K562 (cell line): Measurements from ENCODE around the gene TAL1. TPM values are rescaled to one million over a fixed set of nuclear protein-coding genes. Genes with fewer than 3 reads are reported as not detected.

Experiments used
- BACH1 ChIP-seq: fragments of 200-800 bp; sonication (Bioruptor generic); IDR thresholded peaks from 2 replicates; pipeline ENCODE4 v1.6.1; 2016; ENCODE audit warnings: missing genetic modification characterization, missing compliant biosample characterization
- BHLHE40 ChIP-seq: IDR thresholded peaks from 2 replicates; pipeline ENCODE4 v1.6.1; 2011; ENCODE audit warnings: low read length, improper control_type of control experiment
- CBFA2T2 ChIP-seq: fragments of 450-650 bp; conservative IDR thresholded peaks from 2 replicates; pipeline ENCODE4 v1.6.1; 2017; ENCODE audit warnings: mild to moderate bottlenecking
- CBX3 ChIP-seq, 2 experiments: IDR thresholded peaks; 1 replicate in 1 of 2; 2 replicates in 1 of 2; pipeline ENCODE4 v1.6.1; 2012; ENCODE audit warnings: inconsistent platforms in 2 of 2, low read length in 2 of 2, borderline replicate concordance in 1 of 2, control low read depth in 1 of 2
- COPS2 ChIP-seq: fragments of 450-650 bp; conservative IDR thresholded peaks from 2 replicates; pipeline ENCODE4 v1.6.1; 2016; ENCODE audit warnings: mild to moderate bottlenecking, moderate library complexity
- CTBP1 ChIP-seq: fragments of 450-650 bp; IDR thresholded peaks from 2 replicates; pipeline ENCODE4 v1.6.1; 2016; ENCODE audit warnings: borderline replicate concordance
- DACH1 ChIP-seq: fragments of 450-650 bp; IDR thresholded peaks from 2 replicates; pipeline ENCODE4 v1.6.1; 2018; ENCODE audit not compliant: partially characterized antibody
- EZH2 ChIP-seq: IDR thresholded peaks from 2 replicates; pipeline ENCODE4 v1.6.1; 2012; ENCODE audit warnings: low read depth, mild to moderate bottlenecking, inconsistent platforms, low read length, borderline replicate concordance
- GABPB2 ChIP-seq: fragments of 250-450 bp; sonication (Bioruptor Pico); conservative IDR thresholded peaks from 2 replicates; pipeline ENCODE4 v1.5.1; 2021; ENCODE audit warnings: mild to moderate bottlenecking
- HMGN3 ChIP-seq: IDR thresholded peaks from 2 replicates; pipeline ENCODE4 v1.6.1; 2011; ENCODE audit warnings: borderline replicate concordance, low read depth, mild to moderate bottlenecking, mixed read lengths, low read length; ENCODE audit not compliant: insufficient read length; ENCODE audit errors: extremely low read depth
- KAT2B ChIP-seq: IDR thresholded peaks from one replicate; pipeline ENCODE4 v1.6.1; 2012; ENCODE audit warnings: low read depth, mild to moderate bottlenecking, control low read depth, inconsistent platforms, low read length, moderate library complexity
- MLX ChIP-seq, 2 experiments: fragments of 450-650 bp in 1 of 2; sonication (generic) in 1 of 2; formaldehyde crosslinking; conservative IDR thresholded peaks; 2 replicates each; pipeline versions ENCODE4 v1.4.0 to v1.8.1; 2020 to 2022; ENCODE audit warnings: mild to moderate bottlenecking in 1 of 2, missing genetic modification reagents in 1 of 2
- MYBL2 ChIP-seq, 2 experiments: fragments of 450-650 bp in 1 of 2; sonication (generic) in 1 of 2; formaldehyde crosslinking in 1 of 2; IDR thresholded peaks; 2 replicates each; pipeline versions ENCODE4 v1.6.1 to v1.8.1; 2017 to 2022; ENCODE audit warnings: borderline replicate concordance in 1 of 2, inconsistent platforms in 1 of 2, low read depth in 1 of 2, mild to moderate bottlenecking in 1 of 2, missing genetic modification reagents in 1 of 2, moderate library complexity in 1 of 2
- RFX5 ChIP-seq: IDR thresholded peaks from 2 replicates; pipeline ENCODE4 v1.6.1; 2011; ENCODE audit warnings: low read depth, mild to moderate bottlenecking, improper control_type of control experiment, low read length
- SMAD3 ChIP-seq: fragments of 450-650 bp; formaldehyde crosslinking; conservative IDR thresholded peaks from 2 replicates; pipeline ENCODE4 v1.4.0; 2020; ENCODE audit warnings: mild to moderate bottlenecking
- SP1 ChIP-seq: sonication (generic); formaldehyde crosslinking; IDR thresholded peaks from 2 replicates; pipeline ENCODE4 v1.8.1; 2022; ENCODE audit warnings: mild to moderate bottlenecking, missing genetic modification reagents
- STAT5A ChIP-seq: IDR thresholded peaks from 2 replicates; pipeline ENCODE4 v1.6.1; 2012; ENCODE audit warnings: low read length, inconsistent platforms, borderline replicate concordance
- UBTF ChIP-seq, 2 experiments: IDR thresholded peaks; 2 replicates each; pipeline ENCODE4 v1.6.1; 2012; ENCODE audit warnings: improper control_type of control experiment in 2 of 2, low read depth in 2 of 2, low read length in 2 of 2, borderline replicate concordance in 1 of 2
- XRCC5 ChIP-seq: fragments of 200-400 bp; formaldehyde crosslinking; IDR thresholded peaks from 2 replicates; pipeline ENCODE4 v1.6.1; 2017; ENCODE audit warnings: low read depth, mild to moderate bottlenecking, low read length
- YY1 ChIP-seq, 3 experiments: IDR thresholded peaks; 2 replicates each; pipeline ENCODE4 v1.6.1; 2011; ENCODE audit warnings: low read length in 2 of 3, mild to moderate bottlenecking in 2 of 3, moderate library complexity in 2 of 3, borderline replicate concordance in 1 of 3, control low read depth in 1 of 3, low read depth in 1 of 3; ENCODE audit not compliant: insufficient read depth in 3 of 3, insufficient replicate concordance in 2 of 3, control insufficient read depth in 1 of 3, insufficient read length in 1 of 3; ENCODE audit errors: extremely low read depth in 1 of 3
- ZBTB8A ChIP-seq: fragments of 450-650 bp; IDR thresholded peaks from 2 replicates; pipeline ENCODE4 v1.6.1; 2018; ENCODE audit warnings: mild to moderate bottlenecking, moderate library complexity; ENCODE audit not compliant: partially characterized antibody
- ZKSCAN8 ChIP-seq: fragments of 200-800 bp; sonication (Bioruptor generic); IDR thresholded peaks from 2 replicates; pipeline ENCODE4 v1.6.1; 2016; ENCODE audit warnings: missing genetic modification characterization, missing compliant biosample characterization
- ZNF12 ChIP-seq: sonication (generic); formaldehyde crosslinking; IDR thresholded peaks from 2 replicates; pipeline ENCODE4 v1.4.0; 2020; ENCODE audit warnings: mild to moderate bottlenecking, missing genetic modification reagents
- polyA plus RNA-seq, 8 experiments: library from polyadenylated mRNA; depleted of rRNA in 4 of 8; stranded (reverse) in 5 of 8; unstranded in 3 of 8; fragments of >200 nt; fragmentation: Nextera tagmentation in 2 of 8; fragmentation: Illumina TruSeq in 1 of 8; extraction: Ambion mirVana in 2 of 8; extraction: Trizol in 1 of 8; gene quantifications; 2 replicates each; pipeline versions ENCODE4 v1.2.1 to v1.2.3, GENCODE V29; 2011 to 2014; ENCODE audit warnings: inconsistent platforms in 1 of 8, missing spikeins in 1 of 8
- total RNA-seq, 7 experiments: library from RNA; depleted of rRNA in 6 of 7; stranded (reverse); fragments of >200 nt in 6 of 7; fragmentation: Illumina TruSeq in 2 of 7; extraction: Trizol in 2 of 7; gene quantifications; 2 replicates each; pipeline versions ENCODE4 v1.2.1 to v1.2.3, GENCODE V29; 2011 to 2021; ENCODE audit warnings: low replicate concordance in 1 of 7

TAL1 gene
- total and polyA plus RNA-seq, 9 of the 15 experiments (the other 6 are each of a cell fraction or from before 2014, with no cell fraction given): 18.5 to 106 (median 59.7) TPM

GRCh38 chr1:47241114-47242113, 9.4 kb upstream of the TAL1 start (continued):
- TF ChIP-seq CBX3 (IDR thresholded peaks at IDR 0.05; ENCODE audit: borderline replicate concordance in 1 of 2, low read length in 2 of 2) (no peak), BHLHE40 (no peak), HMGN3 (no peak), MLX (CRISPR knock-in tag; conservative IDR thresholded peaks at IDR 0.05) (no peak), SMAD3 (CRISPR knock-in tag) (no peak), YY1 (IDR thresholded peaks at IDR 0.05; ENCODE audit: borderline replicate concordance in 1 of 3, control insufficient read depth in 1 of 3, extremely low read depth in 1 of 3, insufficient read depth in 3 of 3, insufficient read length in 1 of 3, insufficient replicate concordance in 2 of 3, low read depth in 1 of 3, low read length in 2 of 3) (peak in 1 of 3 experiments; percentile 8), STAT5A (no peak), CBFA2T2 (peak; percentile 64), ZBTB8A (no peak), RFX5 (no peak), BACH1 (peak; percentile 57; the same call in 1 of the 2 replicates), GABPB2 (CRISPR knock-in tag) (no peak), UBTF (IDR thresholded peaks at IDR 0.05; ENCODE audit: borderline replicate concordance in 1 of 2, low read depth in 2 of 2, low read length in 2 of 2) (peak in 1 of 2 experiments; percentile 52; a peak in 1 of 4 replicates), SP1 (CRISPR knock-in tag) (0 out of 2 replicates have a peak, but pooled peaks have one; percentile 26), CTBP1 (peak; percentile 88), DACH1 (no peak), KAT2B (no peak), MYBL2 (IDR thresholded peaks at IDR 0.05; ENCODE audit: low read depth) (no peak), MYBL2 (CRISPR knock-in tag; IDR thresholded peaks at IDR 0.05; ENCODE audit: borderline replicate concordance) (no peak), ZNF12 (CRISPR knock-in tag) (0 out of 2 replicates have a peak, but pooled peaks have one; percentile 18), COPS2 (no peak), EZH2 (no peak), XRCC5 (no peak), ZKSCAN8 (CRISPR knock-in tag) (peak; percentile 18; the same call in 1 of the 2 replicates)
